GM12864 (cell line): ENCODE measurements around the gene RC3H2.

Source experiments
- DNase-seq: peaks from one replicate; pipeline ENCODE4 v3.0.0-alpha.2; 2011; ENCODE audit warnings: low read depth
- H3K4me3 ChIP-seq: 2 replicates; pipeline ENCODE4 v1.5.1; 2011; ENCODE audit warnings: mild to moderate bottlenecking, low read depth, low read length, control low read depth
- CTCF ChIP-seq: IDR thresholded peaks from 2 replicates; pipeline ENCODE4 v1.5.1; 2011; ENCODE audit warnings: low read depth, mild to moderate bottlenecking, moderate library complexity, low read length, control low read depth, inconsistent platforms; ENCODE audit errors: missing control alignments

RC3H2 gene

GRCh38 chr9:122827761-122828093 is 77.4 kb downstream of the RC3H2 start:
- peak overlapping the region; percentile 95 for H3K4me3 ChIP-seq
- no peak for DNase-seq
- no peak for TF ChIP-seq CTCF

- no peak for DNase-seq
- no peak overlapping the region for H3K4me3 ChIP-seq
- TF ChIP-seq CTCF: no peak
Observed at GRCh38 chr9:122822938-122823337, 82.2 kb downstream of the RC3H2 start.

DNA sequence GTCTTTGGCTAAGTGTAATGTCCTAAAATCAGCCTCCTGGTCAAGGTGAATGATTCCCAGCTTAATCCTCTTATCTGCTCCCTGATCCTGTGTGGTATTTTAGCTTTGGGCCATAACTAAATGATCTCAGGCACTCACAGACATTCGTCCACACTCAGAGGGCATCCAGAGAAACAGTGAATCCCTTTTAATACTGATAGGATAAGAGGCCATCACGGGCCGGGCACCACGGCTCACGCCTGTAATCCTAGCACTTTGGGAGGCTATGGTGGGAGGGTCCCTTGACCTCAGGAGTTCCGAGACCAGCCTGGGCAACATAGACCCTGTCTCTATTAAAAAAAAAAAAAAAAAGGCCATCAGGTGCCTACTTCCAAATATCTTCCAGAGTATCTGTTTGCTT is 83.1 kb downstream of the RC3H2 start:
- DNase-seq: no peak
- no peak for TF ChIP-seq CTCF
- H3K4me3 ChIP-seq: no peak overlapping the region

GRCh38 chr9:122821278-122821943 is 83.7 kb downstream of the RC3H2 start:
- DNase-seq: no peak
- no peak for TF ChIP-seq CTCF
- no peak overlapping the region for H3K4me3 ChIP-seq

DNA sequence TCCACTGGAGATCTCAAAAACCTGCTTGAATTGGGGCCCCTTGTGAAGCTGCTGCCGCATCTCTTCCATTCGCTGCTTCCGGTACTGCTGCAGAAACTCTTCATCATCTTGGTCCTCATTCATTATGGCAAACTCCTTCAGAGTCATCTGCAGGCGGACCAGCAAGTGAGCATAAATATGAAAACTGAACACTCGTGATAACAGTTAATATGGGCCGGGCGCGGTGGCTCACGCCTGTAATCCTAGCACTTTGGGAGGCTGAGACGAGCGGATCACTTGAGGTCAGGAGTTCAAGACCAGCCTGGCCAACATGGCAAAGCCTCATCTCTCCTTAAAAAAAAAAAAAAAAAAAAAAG is 84.7 kb downstream of the RC3H2 start:
- DNase-seq: no peak

GRCh38 chr9:122819791-122820489 is 85.2 kb downstream of the RC3H2 start:
- DNase-seq: no peak
- no peak for TF ChIP-seq CTCF
- H3K4me3 ChIP-seq: no peak overlapping the region

More for the DNA sequence above, 84.7 kb downstream of the RC3H2 start:
- TF ChIP-seq CTCF: no peak
- H3K4me3 ChIP-seq: no peak overlapping the region

GRCh38 chr9:122819326-122819725 is 85.8 kb downstream of the RC3H2 start:
- no peak overlapping the region for H3K4me3 ChIP-seq
- DNase-seq: no peak
- TF ChIP-seq CTCF: no peak
